Endothelial cell of umbilical vein (primary cell): ENCODE results near the gene ZNF415. TPM values are rescaled to one million over a fixed set of nuclear protein-coding genes. Genes with fewer than 3 reads are reported as not detected.
A peak's percentile ranks its signal among the peaks of the same experiment; 100 is the strongest.

Experiments used
- BruUV-seq: library from RNA; stranded (reverse); fragments of 400-500 nt; replicated peaks from 2 replicates; lab custom pipeline; 2021; lab: Mats Ljungman, UMichigan
- CTCF ChIA-PET: fragments of 300-600, 350-600 bp; sonication (Branson Sonifier 250); formaldehyde crosslinking; loops from one replicate; lab custom pipeline; 2021; ENCODE audit warnings: antibody characterized with exemption, inconsistent platforms; lab: Charles Lee
- POLR2A ChIA-PET: fragments of 300-600, 350-600 bp; sonication (Branson Sonifier 250); formaldehyde crosslinking; loops from one replicate; lab custom pipeline; 2021; ENCODE audit warnings: antibody characterized with exemption, inconsistent platforms; lab: Charles Lee
- DNase-seq: peaks from one replicate; pipeline ENCODE4 v3.0.0-alpha.2; 2011; ENCODE audit warnings: low read depth, low spot score
- FAIRE-seq: peaks from 2 replicates; lab custom pipeline; 2011; peaks lifted over from hg19 to GRCh38; lab: Jason Lieb, UNC
- H2AFZ ChIP-seq: 2 replicates; pipeline ENCODE4 v1.6.0; 2012; ENCODE audit warnings: low read depth, low read length, control low read depth, inconsistent platforms
- H3K27ac ChIP-seq: 2 replicates; pipeline ENCODE4 v1.5.1; 2011; ENCODE audit warnings: low read depth, mild to moderate bottlenecking, control low read depth, low read length, moderate library complexity; ENCODE audit not compliant: insufficient read depth
- H3K27me3 ChIP-seq, 2 experiments: 2 replicates each; pipeline versions ENCODE4 v1.6.0 to v1.6.1; 2011; ENCODE audit warnings: low read length in 2 of 2, mixed read lengths in 1 of 2; ENCODE audit not compliant: control insufficient read depth in 2 of 2, insufficient read depth in 2 of 2
- H3K36me3 ChIP-seq, 2 experiments: 2 replicates in 1 of 2; 3 replicates in 1 of 2; pipeline ENCODE4 v1.5.1; 2011; ENCODE audit warnings: low read length in 2 of 2, mild to moderate bottlenecking in 1 of 2, moderate library complexity in 1 of 2; ENCODE audit not compliant: control insufficient read depth in 2 of 2, insufficient read depth in 2 of 2; ENCODE audit errors: extremely low read depth in 1 of 2
- H3K4me1 ChIP-seq: 3 replicates; pipeline ENCODE4 v1.5.1; 2011; ENCODE audit warnings: mild to moderate bottlenecking, low read length; ENCODE audit not compliant: control insufficient read depth, insufficient read depth; ENCODE audit errors: extremely low read depth
- H3K4me2 ChIP-seq: 2 replicates; pipeline ENCODE4 v1.6.1; 2011; ENCODE audit warnings: low read length, control low read depth, mixed read lengths; ENCODE audit not compliant: insufficient read depth
- H3K4me3 ChIP-seq, 3 experiments: fragments of 200-600 bp in 1 of 3; sonication (generic), shearing (Covaris generic) in 1 of 3; replicated peaks in 1 of 3; 2 replicates each; pipeline ENCODE4 v1.5.1; 2011 to 2016; ENCODE audit warnings: control low read depth in 3 of 3, low read length in 3 of 3, mild to moderate bottlenecking in 2 of 3, inconsistent platforms in 1 of 3, low read depth in 1 of 3, moderate library complexity in 1 of 3; ENCODE audit not compliant: insufficient read depth in 1 of 3
- H3K79me2 ChIP-seq: 2 replicates; pipeline ENCODE4 v1.6.0; 2012; ENCODE audit warnings: low read length, inconsistent platforms; ENCODE audit not compliant: control insufficient read depth, insufficient read depth
- H3K9ac ChIP-seq: replicated peaks from 2 replicates; pipeline ENCODE3; 2011; ENCODE audit warnings: low read length, control low read depth; ENCODE audit not compliant: insufficient read depth; ENCODE audit errors: extremely low read depth
- H3K9me1 ChIP-seq: replicated peaks from 3 replicates; pipeline ENCODE4 v1.6.0; 2011; ENCODE audit warnings: mild to moderate bottlenecking, low read length; ENCODE audit not compliant: control insufficient read depth, insufficient read depth; ENCODE audit errors: extremely low read depth
- H3K9me3 ChIP-seq: replicated peaks from 2 replicates; pipeline ENCODE4 v1.5.1; 2012; ENCODE audit warnings: low read length, inconsistent platforms; ENCODE audit not compliant: control insufficient read depth, insufficient read depth
- H4K20me1 ChIP-seq: replicated peaks from 2 replicates; pipeline ENCODE3; 2011; ENCODE audit warnings: mild to moderate bottlenecking, low read length; ENCODE audit not compliant: control insufficient read depth, insufficient read depth; ENCODE audit errors: extremely low read depth
- EZH2 ChIP-seq: IDR thresholded peaks from 2 replicates; pipeline ENCODE4 v1.6.1; 2012; ENCODE audit warnings: borderline replicate concordance, low read depth, mild to moderate bottlenecking, moderate library complexity, low read length, inconsistent platforms; ENCODE audit not compliant: severe bottlenecking
- FOS ChIP-seq: IDR thresholded peaks from 2 replicates; pipeline ENCODE4 v1.6.1; 2011; ENCODE audit warnings: mild to moderate bottlenecking, low read length, moderate library complexity, borderline replicate concordance; ENCODE audit not compliant: insufficient read depth
- GATA2 ChIP-seq: IDR thresholded peaks from 2 replicates; pipeline ENCODE4 v1.7.0; 2011; ENCODE audit warnings: low read depth, mild to moderate bottlenecking, moderate library complexity, mixed read lengths, low read length; ENCODE audit not compliant: insufficient read length, insufficient read depth
- JUN ChIP-seq: IDR thresholded peaks from 2 replicates; pipeline ENCODE4 v1.6.1; 2011; ENCODE audit warnings: borderline replicate concordance, low read depth; ENCODE audit not compliant: insufficient read length, insufficient read depth
- MYC ChIP-seq: IDR thresholded peaks from one replicate; pipeline ENCODE4 v1.6.1; 2011; ENCODE audit warnings: mild to moderate bottlenecking, low read depth, low read length
- POLR2A ChIP-seq: IDR thresholded peaks from 2 replicates; pipeline ENCODE4 v1.6.1; 2012; ENCODE audit warnings: low read depth, mild to moderate bottlenecking, control low read depth, low read length
- POLR2AphosphoS5 ChIP-seq: IDR thresholded peaks from 2 replicates; pipeline ENCODE4 v1.6.1; 2012; ENCODE audit warnings: low read depth, mild to moderate bottlenecking, control low read depth, low read length, moderate library complexity; ENCODE audit not compliant: insufficient read depth
- dilution Hi-C: fragments of 300-500 bp; cut with MboI; formaldehyde crosslinking; loops from one replicate; pipeline ENCODE4 v1.15.0; 2019; ENCODE audit warnings: low sequenced_read_pairs; ENCODE audit not compliant: extremely low pct_ligation_motif_present
- intact Hi-C: fragments of 100-400 bp; cut with micrococcal nuclease; formaldehyde crosslinking; loops from one replicate; pipeline ENCODE4 v1.10.0; 2022
- polyA plus RNA-seq, 4 experiments: library from polyadenylated mRNA; depleted of rRNA in 3 of 4; stranded (reverse) in 3 of 4; unstranded in 1 of 4; fragments of >200 nt; gene quantifications; 2 replicates each; pipeline versions ENCODE4 v1.2.1 to v1.2.3, GENCODE V29; 2011 to 2012; ENCODE audit warnings: missing spikeins in 1 of 4
- total RNA-seq: library from RNA; stranded (reverse); gene quantifications from 2 replicates; pipeline ENCODE4 v1.2.3, GENCODE V29; 2021
- TF ChIP-seq, protein P1 (sequence below): IDR thresholded peaks from 2 replicates; pipeline ENCODE4 v1.6.1; 2011; ENCODE audit not compliant: insufficient read depth, insufficient read length
- TF ChIP-seq, protein P2 (sequence below), 2 donors: IDR thresholded peaks; 1 replicate in 1 of 2; 2 replicates in 1 of 2; pipeline ENCODE4 v1.5.1; 2011; ENCODE audit warnings: low read length in 2 of 2, mild to moderate bottlenecking in 2 of 2, moderate library complexity in 2 of 2, control low read depth in 1 of 2, inconsistent platforms in 1 of 2, low read depth in 1 of 2; ENCODE audit not compliant: insufficient read depth in 1 of 2; ENCODE audit errors: extremely low read depth in 1 of 2

The ZNF415 gene
- total and polyA plus RNA-seq, 2 donors (not counting 3 experiments of a cell fraction or from before 2014, with no cell fraction given), result 0.48 to 0.69 TPM

DNA sequence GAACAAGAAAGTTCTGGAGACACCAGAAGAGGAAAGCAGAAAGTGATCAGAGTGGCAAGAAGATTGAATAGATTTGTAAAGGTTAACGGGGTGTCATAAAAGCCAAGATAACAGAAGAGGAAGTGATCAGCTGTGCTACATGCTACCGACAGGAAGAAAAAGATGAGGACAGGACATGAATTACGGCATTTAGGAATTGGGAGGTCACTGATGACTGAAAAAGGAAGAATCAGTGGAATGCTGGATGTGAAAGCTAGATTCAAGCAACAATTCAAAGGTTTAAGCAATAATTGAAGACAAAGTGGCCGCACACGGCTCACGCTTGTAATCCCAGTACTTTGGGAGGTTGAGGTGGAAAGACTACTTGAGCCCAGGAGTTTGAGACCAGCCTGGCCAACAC, 44.6 kb downstream of the ZNF415 start:
- H3K36me3 ChIP-seq, result peaks cover 3 to 25% of the 10 kb centered on the region in 2 experiments
- ChIA-PET POLR2A (interaction anchor here (1.3 kb wide), 1 partner anchor 14 kb away, joined by 3 read pairs; no protein-coding TSS in a partner anchor), CTCF (interaction anchor here (5.0 kb wide), 1 partner anchor 11 kb away, joined by 38 read pairs; no protein-coding TSS in a partner anchor)
- dilution Hi-C loops, result no loop called here
- no peaks in the 10 kb centered on the region for H3K27me3 ChIP-seq
- H3K4me3 ChIP-seq, result no peak overlapping the region
- H3K9me3 ChIP-seq, result no peaks in the 10 kb centered on the region
- FAIRE-seq (no peak), DNase-seq (peak; percentile 41)
- H3K79me2 ChIP-seq, result no peaks in the 10 kb centered on the region
- peak overlapping the region; percentile 92 for H3K27ac ChIP-seq
- H3K4me2 ChIP-seq, result peak overlapping the region; percentile 25
- no peaks in the 10 kb centered on the region for H3K9me1 ChIP-seq
- intact Hi-C loops, result loop anchor here (5.0 kb wide), 2 partner anchors 96 to 146 kb away; no protein-coding TSS in a partner anchor
- BruUV-seq, result no TSS peak
- H3K9ac ChIP-seq, result no peak overlapping the region
- TF ChIP-seq GATA2, result peak; percentile 85
- TF ChIP-seq FOS, result no peak
- peak; percentile 32 for TF ChIP-seq POLR2AphosphoS5
- H2AFZ ChIP-seq, result no peak overlapping the region
- H3K4me1 ChIP-seq, result peaks cover 23% of the 10 kb centered on the region
- no peaks in the 10 kb centered on the region for H4K20me1 ChIP-seq

DNA sequence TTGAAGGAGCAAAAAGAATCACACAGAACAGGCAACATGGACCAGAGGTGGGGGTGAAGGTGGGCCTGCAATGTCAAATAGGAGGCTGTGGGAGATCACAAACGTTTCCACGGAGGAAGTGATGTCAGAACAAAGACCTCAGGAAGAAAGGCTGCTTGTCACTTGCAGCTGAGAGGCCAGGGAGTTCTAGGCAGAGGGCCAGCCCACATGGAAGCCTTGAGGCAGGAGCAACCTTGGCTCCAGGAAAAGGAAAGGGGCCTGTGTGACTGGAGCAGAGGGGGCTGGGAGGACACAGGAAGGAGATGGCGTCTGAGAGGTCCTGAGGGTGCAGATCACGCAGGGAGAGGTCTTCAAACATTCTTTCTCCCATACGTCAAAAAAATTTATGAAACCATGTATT, 45.8 kb downstream of the ZNF415 start:
- Histone ChIP-seq H3K4me3 (no peak overlapping the region), H3K9me1 (no peaks in the 10 kb centered on the region), H3K27ac (peak overlapping the region; percentile 92), H3K9me3 (no peaks in the 10 kb centered on the region), H3K36me3 (peaks cover 3 to 25% of the 10 kb centered on the region in 2 experiments), H3K4me1 (peaks cover 23% of the 10 kb centered on the region), H3K27me3 (no peaks in the 10 kb centered on the region), H3K79me2 (no peaks in the 10 kb centered on the region), H2AFZ (peak overlapping the region; percentile 31), H4K20me1 (no peaks in the 10 kb centered on the region), H3K9ac (peak overlapping the region; percentile 47), H3K4me2 (peak overlapping the region; percentile 45)
- dilution Hi-C loops, result no loop called here
- no TSS peak for BruUV-seq
- ChIA-PET CTCF (interaction anchor here (1.1 to 5.0 kb wide), 4 partner anchors 9 to 109 kb away, joined by 3 to 38 read pairs (median 4); no protein-coding TSS in a partner anchor), POLR2A (no interaction called here)
- TF ChIP-seq POLR2A (peak; percentile 50), MYC (no peak), FOS (peak; percentile 53), JUN (peak; percentile 74), POLR2AphosphoS5 (peak; percentile 75), GATA2 (peak; percentile 71), EZH2 (no peak)
- TF ChIP-seq, protein P1, sequence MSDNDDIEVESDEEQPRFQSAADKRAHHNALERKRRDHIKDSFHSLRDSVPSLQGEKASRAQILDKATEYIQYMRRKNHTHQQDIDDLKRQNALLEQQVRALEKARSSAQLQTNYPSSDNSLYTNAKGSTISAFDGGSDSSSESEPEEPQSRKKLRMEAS, result peak; percentile 31
- TF ChIP-seq, protein P2, sequence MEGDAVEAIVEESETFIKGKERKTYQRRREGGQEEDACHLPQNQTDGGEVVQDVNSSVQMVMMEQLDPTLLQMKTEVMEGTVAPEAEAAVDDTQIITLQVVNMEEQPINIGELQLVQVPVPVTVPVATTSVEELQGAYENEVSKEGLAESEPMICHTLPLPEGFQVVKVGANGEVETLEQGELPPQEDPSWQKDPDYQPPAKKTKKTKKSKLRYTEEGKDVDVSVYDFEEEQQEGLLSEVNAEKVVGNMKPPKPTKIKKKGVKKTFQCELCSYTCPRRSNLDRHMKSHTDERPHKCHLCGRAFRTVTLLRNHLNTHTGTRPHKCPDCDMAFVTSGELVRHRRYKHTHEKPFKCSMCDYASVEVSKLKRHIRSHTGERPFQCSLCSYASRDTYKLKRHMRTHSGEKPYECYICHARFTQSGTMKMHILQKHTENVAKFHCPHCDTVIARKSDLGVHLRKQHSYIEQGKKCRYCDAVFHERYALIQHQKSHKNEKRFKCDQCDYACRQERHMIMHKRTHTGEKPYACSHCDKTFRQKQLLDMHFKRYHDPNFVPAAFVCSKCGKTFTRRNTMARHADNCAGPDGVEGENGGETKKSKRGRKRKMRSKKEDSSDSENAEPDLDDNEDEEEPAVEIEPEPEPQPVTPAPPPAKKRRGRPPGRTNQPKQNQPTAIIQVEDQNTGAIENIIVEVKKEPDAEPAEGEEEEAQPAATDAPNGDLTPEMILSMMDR (IDR thresholded peaks at IDR 0.05; ENCODE audit: extremely low read depth in 1 of 2, insufficient read depth in 1 of 2, low read depth in 1 of 2, low read length in 2 of 2), result no peak
- intact Hi-C loops, result loop anchor here (1.0 to 5.0 kb wide), 4 partner anchors 10 to 145 kb away; partner anchors contain the start of gene ZNF160
- FAIRE-seq (peak; percentile 88), DNase-seq (peak; percentile 94)
